ENCODE results near the gene MITD1.

- no peak for TF ChIP-seq POLR2A (IDR thresholded peaks at IDR 0.05; ENCODE audit: low read length)
- no peak for TF ChIP-seq GATA1 (IDR thresholded peaks at IDR 0.05; ENCODE audit: low read depth, low read length)
Measured at GRCh38 chr2:99153921-99154604, 26.8 kb downstream of the MITD1 start.

All from erythroblast (primary cell).